ENCODE data around the gene PPP1R15B. TPM values are rescaled to one million over a fixed set of nuclear protein-coding genes. Genes with fewer than 3 reads are reported as not detected.
"Not testable (repeated sequence)": the region's sequence is repeated elsewhere in the genome, so short reads cannot be mapped to it uniquely, and the experiment has no call there.

Gene PPP1R15B
- total RNA-seq, 1 experiment from 2014 or later: 22.6 TPM

DNA sequence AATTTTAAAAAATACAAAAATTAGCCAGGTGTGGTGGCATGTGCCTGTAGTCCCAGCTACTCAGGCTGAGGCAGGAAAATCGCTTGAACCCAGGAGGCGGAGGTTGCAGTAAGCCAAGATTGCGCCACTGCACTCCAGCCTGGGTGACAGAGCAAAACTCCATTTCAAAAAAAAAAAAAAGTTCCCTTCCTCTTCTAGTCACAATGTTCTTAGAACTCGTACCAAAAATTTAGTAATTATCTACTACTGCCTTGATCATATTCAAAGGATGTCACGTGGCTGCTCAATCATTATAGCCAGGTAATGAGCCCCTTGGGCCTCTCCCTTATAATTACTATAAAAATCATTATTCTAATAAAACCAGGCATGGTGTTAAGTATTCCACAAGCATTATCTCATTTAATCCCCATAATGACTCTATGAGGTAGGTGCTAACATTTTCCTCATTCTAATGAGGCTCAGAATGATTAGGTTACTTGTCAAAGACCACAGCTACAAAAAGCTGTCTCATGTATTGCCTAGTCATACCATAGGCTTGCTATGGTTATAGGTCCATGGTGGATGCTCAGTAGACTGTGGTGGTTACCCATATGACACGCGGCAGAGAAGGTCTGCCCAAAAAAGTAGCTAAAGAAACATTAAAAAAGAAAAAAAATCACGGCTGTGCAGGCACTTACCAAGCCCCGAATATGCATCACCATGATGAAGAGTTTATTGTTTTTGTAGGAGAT lies 15.5 kb upstream of the PPP1R15B start:
- no peak for DNase-seq (ENCODE audit: low read depth)
- in situ Hi-C loops (cut with HindIII; ENCODE audit: low pct_unique_long_range_greater_than_20kb, low sequenced_read_pairs): no loop called here

DNA sequence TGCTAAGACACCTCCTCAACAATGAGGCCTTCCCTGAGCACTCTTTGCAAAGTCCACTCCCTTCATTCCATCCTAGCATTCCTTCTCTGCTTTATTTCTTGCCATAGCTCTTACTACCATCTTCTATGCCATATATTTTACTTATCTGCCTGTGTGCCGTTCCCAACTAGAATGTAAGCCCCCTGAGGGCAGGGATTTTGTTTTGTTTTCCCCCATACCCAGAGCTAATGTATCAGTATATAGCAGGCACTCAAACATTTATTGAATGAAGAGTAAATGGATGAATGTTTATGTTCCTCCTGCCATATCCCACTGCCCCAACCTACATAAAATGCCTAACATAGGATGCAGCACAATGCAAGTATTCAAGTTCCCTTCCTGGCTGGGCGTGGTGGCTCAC lies 14.9 kb upstream of the PPP1R15B start:
- in situ Hi-C loops (cut with HindIII; ENCODE audit: low pct_unique_long_range_greater_than_20kb, low sequenced_read_pairs): no loop called here

DNA sequence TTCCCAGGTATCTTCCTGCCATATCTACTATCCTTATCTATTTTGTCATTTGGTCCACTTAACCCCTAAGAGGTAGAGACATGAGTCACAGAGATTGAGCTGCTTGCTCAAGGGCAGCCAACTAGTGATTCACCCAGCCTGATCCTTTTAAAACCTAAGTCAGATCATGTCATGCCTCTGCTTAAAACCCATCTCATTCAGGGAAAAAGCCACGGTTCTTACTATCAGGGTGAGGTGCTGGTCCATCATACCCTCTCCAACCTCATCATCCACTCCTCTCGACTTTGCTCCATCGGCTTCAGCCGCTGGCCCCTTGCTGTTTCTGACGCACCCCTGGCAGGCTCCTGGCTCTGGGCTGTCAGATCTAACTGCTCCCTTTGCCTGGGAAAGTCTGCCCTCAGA lies 14.4 kb upstream of the PPP1R15B start:
- in situ Hi-C loops (cut with HindIII; ENCODE audit: low pct_unique_long_range_greater_than_20kb, low sequenced_read_pairs): no loop called here
- DNase-seq (ENCODE audit: low read depth): peak; percentile 57

More for the DNA sequence above, 14.9 kb upstream of the PPP1R15B start:
- DNase-seq (ENCODE audit: low read depth): no peak

DNA sequence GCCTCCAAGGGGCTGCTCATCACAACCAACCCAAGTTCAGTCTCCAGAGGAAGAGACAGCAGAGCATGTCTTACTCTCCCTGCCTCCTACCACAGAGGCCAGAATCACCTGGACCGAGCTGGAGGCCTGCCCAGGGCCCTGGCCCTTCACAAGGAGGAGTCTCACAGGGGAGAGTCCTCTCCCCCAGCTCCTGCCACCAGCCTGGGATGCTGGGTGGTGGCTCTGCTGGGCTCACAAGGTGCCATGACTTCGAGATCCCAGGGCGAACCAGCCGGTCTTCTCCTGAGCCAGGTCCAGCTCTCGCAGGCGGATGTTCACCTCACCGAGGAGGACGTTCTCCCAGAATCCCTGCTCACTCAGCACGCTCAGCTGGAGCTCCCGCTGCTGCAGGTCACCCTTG lies 13.0 kb upstream of the PPP1R15B start:
- no peak for DNase-seq (ENCODE audit: low read depth)
- in situ Hi-C loops (cut with HindIII; ENCODE audit: low pct_unique_long_range_greater_than_20kb, low sequenced_read_pairs): no loop called here

DNA sequence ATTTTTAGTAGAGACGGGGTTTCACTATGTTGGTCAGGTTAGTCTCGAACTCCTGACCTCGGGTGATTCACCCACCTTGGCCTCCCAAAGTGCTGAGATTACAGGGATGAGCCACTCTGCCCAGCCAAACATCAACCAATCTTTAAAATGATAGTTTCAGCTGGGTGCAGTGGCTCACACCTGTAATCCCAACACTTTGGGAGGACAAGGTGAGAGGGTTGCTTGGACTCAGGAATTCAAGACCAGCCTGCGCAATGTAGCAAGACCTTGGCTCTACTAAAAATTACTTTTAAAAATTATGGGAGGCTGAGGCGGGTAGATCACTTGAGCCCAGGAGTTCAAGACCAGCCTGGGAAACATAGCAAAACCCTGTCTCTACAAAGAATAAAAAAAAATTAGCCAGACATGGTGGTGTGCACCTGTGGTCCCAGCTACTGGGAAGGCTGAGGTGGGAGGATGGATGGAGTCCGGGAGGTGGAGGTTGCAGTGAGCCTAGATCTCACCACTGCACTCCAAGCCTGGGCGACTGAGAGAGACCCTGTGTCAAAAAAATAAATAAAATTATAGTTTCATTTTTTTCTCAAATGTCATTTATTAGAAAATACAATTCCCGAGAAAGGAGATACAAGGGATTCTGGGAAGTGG lies 10.6 kb upstream of the PPP1R15B start:
- DNase-seq (ENCODE audit: low read depth); in situ Hi-C loops (cut with HindIII; ENCODE audit: low pct_unique_long_range_greater_than_20kb, low sequenced_read_pairs): not testable (repeated sequence)

DNA sequence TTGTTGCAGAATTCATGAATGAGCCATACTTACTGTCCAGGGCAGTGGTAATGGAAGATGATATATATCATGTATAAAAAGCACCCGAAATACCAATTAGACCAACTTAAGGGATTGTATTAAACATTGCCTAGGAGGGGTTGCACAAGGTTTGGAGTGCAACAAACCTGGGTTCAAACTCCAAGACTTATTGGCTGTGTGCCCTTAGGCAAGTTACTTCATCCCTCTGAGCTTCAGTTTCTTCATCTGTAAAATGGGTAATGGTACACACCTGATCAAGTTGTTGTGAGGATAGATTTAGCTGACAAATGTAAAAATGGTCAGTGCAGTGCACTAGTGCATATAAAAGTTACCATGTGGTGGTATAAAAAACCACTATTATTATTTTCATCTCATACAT lies 9.8 kb upstream of the PPP1R15B start:
- no peak for DNase-seq (ENCODE audit: low read depth)
- in situ Hi-C loops (cut with HindIII; ENCODE audit: low pct_unique_long_range_greater_than_20kb, low sequenced_read_pairs): no loop called here

DNA sequence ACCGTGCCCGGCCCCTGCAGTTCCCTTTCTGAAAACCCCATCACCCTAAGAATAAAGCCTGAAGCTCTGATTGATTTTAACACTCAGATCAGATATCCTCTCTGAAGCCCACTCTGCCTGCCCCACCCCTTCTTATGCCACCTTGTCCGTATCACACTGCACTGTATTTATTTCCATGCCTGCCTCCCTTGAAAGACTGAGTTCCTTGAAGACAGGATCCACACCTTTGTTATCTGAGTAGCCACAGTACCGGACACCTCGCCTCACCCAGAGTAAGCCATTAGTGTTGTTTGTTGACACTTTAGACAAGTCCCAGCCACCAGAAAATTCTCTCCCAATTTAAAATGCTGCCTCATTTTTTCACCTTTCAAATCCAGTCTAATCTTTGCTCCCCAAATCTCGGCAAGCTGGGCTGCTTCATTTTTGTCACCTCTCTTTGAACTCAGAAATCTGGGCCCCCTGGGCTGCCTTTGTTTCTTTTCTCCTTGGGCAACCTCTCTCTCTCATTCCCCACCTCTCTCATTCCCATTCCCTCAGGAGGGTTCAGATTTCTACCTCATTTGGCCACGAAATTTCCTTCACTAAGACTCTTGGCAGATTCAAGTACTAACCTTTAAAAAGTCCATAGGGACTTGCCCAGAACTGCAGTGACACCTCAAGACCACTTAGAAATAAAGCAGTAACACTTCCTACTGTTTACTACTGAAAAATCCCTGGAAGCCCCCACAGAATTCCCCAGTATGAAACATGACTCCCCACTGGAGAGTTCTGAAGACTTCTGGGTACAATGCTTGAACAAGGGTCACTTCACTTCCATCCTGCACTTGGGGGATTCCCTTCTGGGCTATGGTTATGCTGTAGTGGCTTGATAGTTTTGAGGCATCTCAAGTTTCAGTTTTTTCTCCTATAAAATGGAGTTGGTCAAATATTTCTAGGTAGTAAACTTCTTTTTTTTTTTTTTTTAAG lies 8.7 kb upstream of the PPP1R15B start:
- peak; percentile 39 for DNase-seq (ENCODE audit: low read depth)
- in situ Hi-C loops (cut with HindIII; ENCODE audit: low pct_unique_long_range_greater_than_20kb, low sequenced_read_pairs): no loop called here

DNA sequence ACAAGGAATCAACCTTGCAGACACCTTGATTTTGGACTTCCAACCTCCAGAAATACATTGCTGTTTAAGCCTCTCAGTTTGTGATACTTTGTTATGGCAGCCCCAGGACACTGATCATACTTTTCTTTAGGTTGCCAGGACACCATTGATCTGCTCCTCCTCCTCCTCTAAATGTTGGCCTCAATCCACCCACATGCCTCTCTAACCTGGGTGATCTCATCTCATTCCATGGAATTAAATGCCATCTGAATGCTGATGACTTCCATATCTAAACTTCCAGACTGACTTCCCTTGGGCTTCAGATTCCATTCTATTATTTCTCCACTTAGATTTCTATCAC lies 7.4 kb upstream of the PPP1R15B start:
- in situ Hi-C loops (cut with HindIII; ENCODE audit: low pct_unique_long_range_greater_than_20kb, low sequenced_read_pairs): no loop called here
- peak; percentile 65 for DNase-seq (ENCODE audit: low read depth)

DNA sequence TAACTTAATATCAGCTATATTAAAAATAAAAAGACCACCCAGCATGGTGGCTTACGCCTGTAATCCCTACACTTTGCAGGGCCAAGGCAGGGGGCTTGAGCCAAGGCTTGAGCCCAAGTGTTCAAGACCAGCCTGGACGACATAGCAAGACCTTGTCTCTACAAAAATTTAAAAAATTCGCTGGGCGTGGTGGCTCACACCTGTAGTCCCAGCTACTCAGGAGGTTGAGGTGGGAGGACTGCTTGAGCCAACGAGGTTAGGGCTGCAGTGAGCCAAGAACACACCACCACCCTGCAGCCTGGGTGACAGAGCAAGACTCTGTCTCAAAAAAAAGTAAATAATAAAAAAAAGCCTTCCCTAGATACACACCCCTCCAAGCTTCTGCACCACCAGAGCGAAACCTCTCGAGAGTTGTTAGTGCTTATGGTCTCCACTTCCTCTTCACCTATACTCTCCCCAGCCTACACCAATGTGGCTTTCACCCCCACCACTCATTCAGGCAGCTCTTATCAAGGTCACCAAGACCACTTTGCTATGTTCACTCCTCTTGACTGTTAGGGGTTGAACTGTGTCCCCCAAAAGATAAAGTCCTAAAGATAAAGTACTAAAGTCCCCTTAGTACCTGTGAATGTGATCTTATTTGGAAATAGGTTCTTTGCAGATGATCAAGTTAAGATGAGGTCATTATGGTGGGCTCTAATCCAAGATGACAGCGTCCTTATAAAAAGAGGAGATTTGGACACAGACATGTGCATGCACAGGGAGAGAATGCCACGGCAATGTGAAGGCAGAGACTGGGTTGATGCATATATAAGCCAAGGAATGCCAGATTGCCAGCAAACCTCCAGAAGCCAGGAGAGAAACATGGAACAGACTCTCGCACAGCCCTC lies 6.8 kb upstream of the PPP1R15B start:
- in situ Hi-C loops (cut with HindIII; ENCODE audit: low pct_unique_long_range_greater_than_20kb, low sequenced_read_pairs): no loop called here
- DNase-seq (ENCODE audit: low read depth): no peak

DNA sequence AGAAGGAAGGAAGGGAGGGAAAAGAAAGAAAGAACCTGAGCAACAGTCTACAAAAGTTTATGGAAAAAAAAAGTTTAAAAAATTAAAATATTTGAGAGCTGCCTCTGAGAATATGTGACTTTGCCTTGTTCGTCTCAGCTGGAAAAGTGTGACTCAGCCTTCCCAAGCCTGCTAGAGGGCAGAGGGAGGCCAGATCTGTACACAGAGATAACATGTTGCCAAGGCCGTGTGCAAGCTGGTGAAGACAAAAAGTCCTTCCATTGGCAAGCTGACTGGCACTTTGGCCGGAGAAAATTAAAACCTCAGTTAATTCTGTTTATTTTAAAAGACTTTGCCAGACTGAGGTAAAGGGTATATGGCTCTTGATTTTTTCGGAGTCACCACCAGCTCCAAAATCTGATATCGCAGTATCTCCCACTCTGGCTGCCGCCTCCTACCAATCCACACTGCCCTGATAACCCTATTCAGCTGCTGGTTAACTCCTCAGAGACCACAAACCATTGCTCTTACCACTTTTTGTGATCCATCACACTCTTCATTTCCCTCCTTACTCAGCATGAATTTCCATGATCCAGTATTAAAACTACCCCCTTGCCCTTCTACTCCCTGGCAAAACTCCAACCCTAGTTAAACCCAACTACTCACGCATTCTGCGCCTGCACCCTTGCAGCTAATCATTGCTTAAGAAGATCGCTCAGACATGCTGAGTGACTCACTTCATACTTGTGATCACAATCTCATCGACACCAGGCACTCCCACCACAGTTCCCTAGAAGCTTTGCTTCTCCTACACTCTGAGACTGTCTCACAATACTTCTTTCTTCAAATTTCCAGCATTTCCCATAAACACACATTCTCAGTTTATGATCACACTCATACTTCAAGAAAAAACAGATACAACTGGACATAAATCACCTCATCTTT lies 5.7 kb upstream of the PPP1R15B start:
- peak; percentile 94 for DNase-seq (ENCODE audit: low read depth)
- in situ Hi-C loops (cut with HindIII; ENCODE audit: low pct_unique_long_range_greater_than_20kb, low sequenced_read_pairs): no loop called here

DNA sequence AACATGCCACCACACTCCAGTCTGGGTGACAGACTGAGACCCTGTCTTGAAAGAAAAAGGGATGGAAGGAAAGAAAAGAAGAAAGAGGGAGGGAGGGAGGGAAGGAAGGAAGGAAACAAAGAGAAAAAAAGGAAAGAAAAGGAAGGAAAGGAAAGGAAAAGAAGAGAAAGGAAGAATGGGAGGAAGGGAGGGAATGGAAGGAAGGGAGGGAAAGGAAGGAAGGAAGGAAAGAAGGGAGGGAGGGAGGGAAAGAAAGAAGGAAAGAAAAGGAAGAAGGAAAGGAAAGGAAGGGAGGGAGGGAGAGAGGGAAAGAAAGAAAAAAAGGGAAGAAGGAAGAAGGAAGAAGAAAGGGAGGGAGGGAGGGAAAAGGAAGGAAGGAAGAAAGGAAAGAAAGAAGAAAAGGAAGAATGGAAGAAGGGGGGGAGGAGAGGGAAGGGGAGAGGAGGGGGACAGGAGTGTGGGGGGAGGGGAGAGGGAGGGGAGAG lies 5.0 kb upstream of the PPP1R15B start:
- DNase-seq (ENCODE audit: low read depth): no peak
- in situ Hi-C loops (cut with HindIII; ENCODE audit: low pct_unique_long_range_greater_than_20kb, low sequenced_read_pairs): no loop called here

DNA sequence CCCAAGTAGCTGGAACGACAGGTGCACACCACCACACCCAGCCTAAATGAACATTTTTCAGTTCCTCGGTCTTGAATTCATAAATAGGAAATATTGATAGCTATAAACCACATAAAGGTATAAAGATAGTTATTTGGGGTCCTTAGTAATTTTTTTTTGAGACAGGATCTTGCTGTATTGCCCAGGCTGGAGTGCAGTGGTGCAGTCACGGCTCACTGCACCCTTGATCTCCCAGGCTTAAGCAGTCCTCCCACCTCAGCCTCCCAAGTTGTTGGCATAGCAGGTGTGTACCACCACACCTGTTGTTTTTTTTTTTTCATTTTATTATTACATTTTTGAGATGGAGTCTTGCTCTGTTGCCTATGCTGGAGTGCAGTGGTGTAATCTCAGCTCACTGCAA lies 3.7 kb upstream of the PPP1R15B start:
- DNase-seq (ENCODE audit: low read depth): no peak
- in situ Hi-C loops (cut with HindIII; ENCODE audit: low pct_unique_long_range_greater_than_20kb, low sequenced_read_pairs): no loop called here

DNA sequence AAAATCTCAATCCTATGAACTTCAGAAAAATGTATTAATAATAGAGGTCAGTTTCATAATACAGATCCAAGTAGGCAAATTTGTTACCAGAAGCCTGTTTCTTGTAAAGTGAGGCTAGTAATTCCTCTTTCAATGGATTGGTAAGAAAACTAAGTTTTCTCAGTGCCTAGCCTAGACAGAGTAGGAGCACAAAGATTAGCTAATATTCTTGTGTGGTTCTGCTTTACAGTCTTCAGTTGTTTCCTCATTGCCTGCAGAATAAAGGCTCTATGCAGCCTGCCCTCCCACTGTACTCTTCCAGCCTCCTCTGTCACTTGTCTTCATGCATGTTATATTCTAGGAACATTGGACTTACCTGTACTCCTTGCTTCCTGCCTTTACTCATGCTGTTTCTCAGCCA lies 2.4 kb upstream of the PPP1R15B start:
- no peak for DNase-seq (ENCODE audit: low read depth)
- in situ Hi-C loops (cut with HindIII; ENCODE audit: low pct_unique_long_range_greater_than_20kb, low sequenced_read_pairs): no loop called here

DNA sequence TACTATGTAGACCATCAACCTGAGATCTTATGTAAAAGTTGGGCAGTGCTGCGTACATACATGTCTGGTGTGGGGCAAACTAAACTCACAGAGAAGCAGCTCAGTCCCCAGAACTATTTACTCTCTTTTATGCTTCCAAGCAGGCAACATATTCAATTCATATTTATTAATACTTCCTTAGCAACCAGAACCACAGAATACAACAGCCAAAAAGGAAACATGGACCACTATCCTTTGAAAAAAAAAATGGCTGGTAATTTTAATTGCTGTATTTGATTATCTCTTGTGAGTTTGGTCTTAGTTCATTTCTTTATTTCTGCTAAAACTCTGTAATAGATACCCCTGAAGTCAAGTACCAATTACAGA lies 1.5 kb upstream of the PPP1R15B start:
- DNase-seq (ENCODE audit: low read depth): no peak

DNA sequence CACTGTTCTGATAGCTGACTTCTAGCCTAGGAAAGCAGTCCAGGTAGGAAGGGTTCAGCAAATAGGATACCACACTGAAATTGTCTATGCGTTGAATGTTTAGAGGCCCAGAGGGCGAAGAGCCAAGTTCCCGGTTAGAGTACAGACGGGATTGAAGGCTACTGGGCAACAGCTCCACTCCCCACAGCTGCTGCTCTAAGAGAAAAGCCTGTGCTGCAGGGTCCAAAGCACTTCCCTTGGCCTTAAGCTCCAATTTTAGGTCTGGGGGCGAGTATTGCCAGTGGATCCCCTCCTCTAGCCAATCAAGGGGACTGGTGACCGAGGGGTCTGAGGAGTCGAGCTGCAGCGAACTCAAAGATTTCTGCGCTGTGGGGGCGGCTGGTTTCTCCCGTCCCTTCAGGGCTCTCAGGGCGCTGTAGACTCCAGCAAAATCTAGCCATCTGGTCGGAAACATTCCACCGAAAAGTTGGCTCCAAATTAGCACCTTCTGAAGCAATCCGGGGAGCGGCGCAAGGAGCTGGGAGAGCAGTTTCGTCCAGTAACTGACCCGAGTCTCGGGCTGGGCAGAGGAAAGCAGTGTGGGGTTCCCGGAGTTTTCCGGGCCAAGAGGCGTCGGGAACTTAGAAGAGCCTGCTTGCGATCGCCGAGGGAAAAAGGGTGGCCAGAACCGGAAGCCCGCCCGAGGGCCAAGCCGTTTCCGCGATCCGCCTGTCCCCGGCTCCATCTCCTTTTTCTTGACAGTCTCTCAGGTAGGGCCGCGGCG lies 748 bp downstream of the PPP1R15B start:
- in situ Hi-C loops (cut with HindIII; ENCODE audit: low pct_unique_long_range_greater_than_20kb, low sequenced_read_pairs): no loop called here
- DNase-seq (ENCODE audit: low read depth): no peak

More for the DNA sequence above, 1.5 kb upstream of the PPP1R15B start:
- in situ Hi-C loops (cut with HindIII; ENCODE audit: low pct_unique_long_range_greater_than_20kb, low sequenced_read_pairs): no loop called here

DNA sequence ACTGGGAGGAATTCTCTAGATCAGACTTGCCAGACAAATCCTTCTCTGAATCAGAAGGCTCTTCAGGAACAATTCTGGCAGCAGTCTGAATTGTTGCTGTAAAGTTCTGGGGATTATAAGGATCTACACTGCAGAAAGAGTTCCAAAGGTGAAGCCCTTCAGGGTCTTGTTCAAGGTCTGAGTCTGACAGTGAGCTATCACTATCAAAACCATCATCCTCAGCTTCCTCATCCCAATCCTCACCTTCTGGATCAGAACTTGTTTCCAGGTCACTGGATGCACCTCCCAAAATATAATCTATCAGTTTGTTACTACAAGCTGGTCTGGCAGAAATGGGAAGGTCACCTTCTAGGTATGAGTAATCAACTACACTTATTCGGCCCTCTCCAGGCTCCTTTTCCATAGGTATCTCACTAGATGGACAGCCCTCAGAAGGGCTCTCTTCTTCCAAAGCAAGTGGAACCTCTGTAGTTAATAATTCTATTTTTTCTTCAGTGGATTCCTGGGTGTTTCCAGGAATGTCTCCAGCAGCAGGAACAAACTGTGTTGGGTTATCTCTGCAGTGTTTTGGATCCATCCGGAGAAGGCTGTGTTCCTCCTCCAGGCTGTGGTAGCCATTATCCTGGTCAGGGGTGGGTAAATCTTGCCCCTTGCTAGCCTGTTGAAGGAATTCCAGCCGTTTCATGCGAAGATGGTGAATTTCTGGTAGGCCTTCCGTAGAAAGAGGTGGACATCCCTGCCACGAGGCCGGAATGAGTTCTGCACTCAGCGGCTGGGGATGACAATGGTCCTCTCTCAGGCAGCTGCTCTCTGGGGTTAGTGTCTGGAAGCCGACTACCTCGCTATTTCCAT lies 1.6 kb downstream of the PPP1R15B start:
- in situ Hi-C loops (cut with HindIII; ENCODE audit: low pct_unique_long_range_greater_than_20kb, low sequenced_read_pairs): no loop called here
- DNase-seq (ENCODE audit: low read depth): no peak
